AG10803 (cell line): ENCODE measurements around the gene CDX4.
"Not testable (repeated sequence)": the region's sequence is repeated elsewhere in the genome, so short reads cannot be mapped to it uniquely, and the experiment has no call there.

ENCODE experiments used
- DNase-seq: peaks from one replicate; pipeline ENCODE4 v3.0.0; 2010; ENCODE audit warnings: low read depth
- H3K4me3 ChIP-seq: 2 replicates; pipeline ENCODE4 v1.5.1; 2011; ENCODE audit warnings: mild to moderate bottlenecking, low read length, control low read depth
- CTCF ChIP-seq: conservative IDR thresholded peaks from 2 replicates; pipeline ENCODE4 v1.5.1; 2011; ENCODE audit warnings: mild to moderate bottlenecking, low read length, control low read depth, inconsistent platforms

Gene CDX4

GRCh38 chrX:73455171-73455570 is 8.3 kb downstream of the CDX4 start:
- H3K4me3 ChIP-seq = no peak overlapping the region
- DNase-seq = no peak
- no peak for TF ChIP-seq CTCF

- H3K4me3 ChIP-seq = no peak overlapping the region
- no peak for TF ChIP-seq CTCF
- DNase-seq = no peak
Observed at GRCh38 chrX:73457306-73457705, 10.5 kb downstream of the CDX4 start.

GRCh38 chrX:73468376-73468775 is 21.5 kb downstream of the CDX4 start:
- H3K4me3 ChIP-seq = no peak overlapping the region
- no peak for DNase-seq
- TF ChIP-seq CTCF = no peak

GRCh38 chrX:73478961-73479360 is 32.1 kb downstream of the CDX4 start:
- no peak overlapping the region for H3K4me3 ChIP-seq
- no peak for DNase-seq
- no peak for TF ChIP-seq CTCF

- no peak for DNase-seq
- H3K4me3 ChIP-seq = no peak overlapping the region
- no peak for TF ChIP-seq CTCF
Observed at GRCh38 chrX:73481521-73481920, 34.7 kb downstream of the CDX4 start.

- TF ChIP-seq CTCF = no peak
- DNase-seq = no peak
Observed at GRCh38 chrX:73490661-73491060, 43.8 kb downstream of the CDX4 start.

GRCh38 chrX:73492178-73492577 is 45.3 kb downstream of the CDX4 start:
- not testable (repeated sequence) for DNase-seq, H3K4me3 ChIP-seq

More at GRCh38 chrX:73490661-73491060, 43.8 kb downstream of the CDX4 start:
- H3K4me3 ChIP-seq = no peak overlapping the region
